Bronchial epithelial cell (primary cell): Measurements from ENCODE around the gene NRXN3. TPM values are rescaled to one million over a fixed set of nuclear protein-coding genes. Genes with fewer than 3 reads are reported as not detected.

Experiments
- DNase-seq: peaks from one replicate; pipeline ENCODE4 v3.0.0-alpha.2; 2010; ENCODE audit warnings: low read depth
- FAIRE-seq: peaks from 2 replicates; lab custom pipeline; 2011; peaks lifted over from hg19 to GRCh38; lab: Jason Lieb, UNC
- H3K27me3 ChIP-seq: 2 replicates; pipeline ENCODE4 v1.5.1; 2011; ENCODE audit warnings: low read length; ENCODE audit not compliant: control insufficient read depth, insufficient read depth
- H3K36me3 ChIP-seq: 2 replicates; pipeline ENCODE4 v1.5.1; 2011; ENCODE audit warnings: low read length; ENCODE audit not compliant: control insufficient read depth, insufficient read depth
- H3K4me3 ChIP-seq: 2 replicates; pipeline ENCODE4 v1.5.1; 2011; ENCODE audit warnings: mild to moderate bottlenecking, low read depth, low read length, control low read depth
- CTCF ChIP-seq: IDR thresholded peaks from 2 replicates; pipeline ENCODE4 v1.5.1; 2011; ENCODE audit warnings: mild to moderate bottlenecking, moderate library complexity, low read length, control low read depth, inconsistent platforms; ENCODE audit not compliant: insufficient read depth, severe bottlenecking
- total RNA-seq: library from RNA; depleted of rRNA; stranded (reverse); fragments of >200 nt; gene quantifications from 2 replicates; pipeline ENCODE4 v1.2.1, GENCODE V29; 2014

NRXN3 gene
- total RNA-seq, 1 donor from 2014 or later: under 0.01 TPM

- FAIRE-seq: no peak
- peak; percentile 19 for DNase-seq
- Histone ChIP-seq H3K36me3 (no peaks in the 10 kb centered on the region), H3K4me3 (no peak overlapping the region), H3K27me3 (no peaks in the 10 kb centered on the region)
- no peak for TF ChIP-seq CTCF
Measured at GRCh38 chr14:78383060-78383459, 212.9 kb downstream of the NRXN3 start.

- FAIRE-seq: no peak
Measured at GRCh38 chr14:78398216-78398615, 228.0 kb downstream of the NRXN3 start.

GRCh38 chr14:78399316-78399889 is 229.2 kb downstream of the NRXN3 start:
- Histone ChIP-seq H3K36me3 (no peaks in the 10 kb centered on the region), H3K4me3 (no peak overlapping the region), H3K27me3 (no peaks in the 10 kb centered on the region)
- FAIRE-seq (no peak), DNase-seq (peak; percentile 32)
- no peak for TF ChIP-seq CTCF

More at GRCh38 chr14:78398216-78398615, 228.0 kb downstream of the NRXN3 start:
- H3K36me3 ChIP-seq: no peaks in the 10 kb centered on the region
- no peak for TF ChIP-seq CTCF
- H3K4me3 ChIP-seq: no peak overlapping the region
- DNase-seq: no peak
- H3K27me3 ChIP-seq: no peaks in the 10 kb centered on the region

GRCh38 chr14:78401866-78402265 is 231.7 kb downstream of the NRXN3 start:
- FAIRE-seq (no peak), DNase-seq (peak; percentile 73)
- Histone ChIP-seq H3K4me3 (no peak overlapping the region), H3K27me3 (no peaks in the 10 kb centered on the region), H3K36me3 (no peaks in the 10 kb centered on the region)
- TF ChIP-seq CTCF: no peak

GRCh38 chr14:78403278-78403815 is 233.2 kb downstream of the NRXN3 start:
- Histone ChIP-seq H3K4me3 (no peak overlapping the region), H3K36me3 (no peaks in the 10 kb centered on the region), H3K27me3 (no peaks in the 10 kb centered on the region)
- TF ChIP-seq CTCF: no peak
- FAIRE-seq: no peak
- DNase-seq: peak; percentile 77
